RWPE2 (cell line): ENCODE data around the gene MYPN.

Experiments used
- ATAC-seq: fragments of 200-7000 bp; cut with Tn5 transposase; 3 replicates; pipeline ENCODE4 v1.9.1; 2021; ENCODE audit warnings: low read depth
- DNase-seq: peaks from one replicate; pipeline ENCODE4 v3.0.0-alpha.2; 2020; ENCODE audit warnings: low spot score
- H3K27ac ChIP-seq: fragments of 450-650 bp; 2 replicates; pipeline ENCODE4 v1.5.1; 2017; ENCODE audit warnings: mild to moderate bottlenecking; ENCODE audit not compliant: poor library complexity, severe bottlenecking
- H3K27me3 ChIP-seq: fragments of 250-450 bp; sonication (Bioruptor Pico); 2 replicates; pipeline ENCODE4 v1.5.1; 2021; ENCODE audit warnings: mild to moderate bottlenecking, moderate library complexity; ENCODE audit not compliant: insufficient read depth, poor library complexity, severe bottlenecking
- H3K36me3 ChIP-seq: fragments of 250-450 bp; sonication (Bioruptor Pico); 2 replicates; pipeline ENCODE4 v1.5.1; 2020; ENCODE audit warnings: low read depth, mild to moderate bottlenecking, moderate library complexity
- H3K4me1 ChIP-seq: fragments of 250-450 bp; sonication (Bioruptor Pico); 2 replicates; pipeline ENCODE4 v1.5.1; 2021; ENCODE audit warnings: mild to moderate bottlenecking, moderate library complexity; ENCODE audit not compliant: insufficient read depth, poor library complexity, severe bottlenecking
- H3K4me3 ChIP-seq: fragments of 250-450 bp; sonication (Bioruptor Pico); 2 replicates; pipeline ENCODE4 v1.5.1; 2021; ENCODE audit warnings: mild to moderate bottlenecking, moderate library complexity; ENCODE audit not compliant: severe bottlenecking
- H3K9me3 ChIP-seq: fragments of 250-450 bp; sonication (Bioruptor Pico); 2 replicates; pipeline ENCODE4 v1.5.1; 2021; ENCODE audit warnings: mild to moderate bottlenecking, moderate library complexity; ENCODE audit not compliant: severe bottlenecking
- TF ChIP-seq, protein P1 (sequence below): fragments of 450-650 bp; IDR thresholded peaks from one replicate; pipeline ENCODE4 v1.5.1; 2017; ENCODE audit warnings: mild to moderate bottlenecking, moderate library complexity; ENCODE audit not compliant: poor library complexity, severe bottlenecking

Gene MYPN

DNA sequence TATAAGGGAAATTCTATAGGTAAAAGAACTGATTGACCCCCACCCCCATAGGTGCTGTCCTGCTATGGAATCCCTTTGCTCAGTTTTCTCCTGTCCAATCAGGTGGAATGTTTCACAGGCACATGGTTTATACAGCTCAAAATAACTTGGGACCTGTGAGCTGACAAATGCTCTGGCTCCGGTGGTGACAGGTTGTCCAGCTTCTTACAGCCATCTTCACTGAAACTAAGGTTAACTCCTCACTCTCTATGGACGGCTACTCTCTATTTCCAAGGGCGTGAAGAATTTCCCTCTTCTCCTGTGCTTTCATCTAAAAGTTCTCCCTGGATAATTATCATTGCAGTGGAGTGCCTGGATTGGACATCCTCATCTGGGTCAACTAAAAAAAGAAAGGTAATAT is at the start of gene MYPN:
Gene MYPN (plus strand): TSS at position 158 of the 400 bp plus-strand sequence. CDS start 11,951 bp downstream, outside the sequence.
- no peak within 1 kb of the TSS for H3K27ac ChIP-seq
- DNase-seq (no peak), ATAC-seq (no peak)
- H3K36me3 ChIP-seq = no peaks in the 10 kb centered on the region
- H3K9me3 ChIP-seq = no peaks in the 10 kb centered on the region
- TF ChIP-seq, protein P1, sequence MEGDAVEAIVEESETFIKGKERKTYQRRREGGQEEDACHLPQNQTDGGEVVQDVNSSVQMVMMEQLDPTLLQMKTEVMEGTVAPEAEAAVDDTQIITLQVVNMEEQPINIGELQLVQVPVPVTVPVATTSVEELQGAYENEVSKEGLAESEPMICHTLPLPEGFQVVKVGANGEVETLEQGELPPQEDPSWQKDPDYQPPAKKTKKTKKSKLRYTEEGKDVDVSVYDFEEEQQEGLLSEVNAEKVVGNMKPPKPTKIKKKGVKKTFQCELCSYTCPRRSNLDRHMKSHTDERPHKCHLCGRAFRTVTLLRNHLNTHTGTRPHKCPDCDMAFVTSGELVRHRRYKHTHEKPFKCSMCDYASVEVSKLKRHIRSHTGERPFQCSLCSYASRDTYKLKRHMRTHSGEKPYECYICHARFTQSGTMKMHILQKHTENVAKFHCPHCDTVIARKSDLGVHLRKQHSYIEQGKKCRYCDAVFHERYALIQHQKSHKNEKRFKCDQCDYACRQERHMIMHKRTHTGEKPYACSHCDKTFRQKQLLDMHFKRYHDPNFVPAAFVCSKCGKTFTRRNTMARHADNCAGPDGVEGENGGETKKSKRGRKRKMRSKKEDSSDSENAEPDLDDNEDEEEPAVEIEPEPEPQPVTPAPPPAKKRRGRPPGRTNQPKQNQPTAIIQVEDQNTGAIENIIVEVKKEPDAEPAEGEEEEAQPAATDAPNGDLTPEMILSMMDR = no peak
- no peak within 1 kb of the TSS for H3K4me3 ChIP-seq
- H3K27me3 ChIP-seq = no peaks in the 10 kb centered on the region
- peaks cover 18% of the 10 kb centered on the region for H3K4me1 ChIP-seq

- TF ChIP-seq, protein P1 = no peak
- Histone ChIP-seq H3K4me1 (peaks cover 15% of the 10 kb centered on the region), H3K36me3 (peaks cover 84% of the 10 kb centered on the region), H3K9me3 (no peaks in the 10 kb centered on the region), H3K4me3 (no peak overlapping the region), H3K27me3 (no peaks in the 10 kb centered on the region), H3K27ac (no peak overlapping the region)
- DNase-seq (no peak), ATAC-seq (no peak)
Observed at GRCh38 chr10:68067029-68067428, 42.3 kb upstream of the MYPN start.

DNA sequence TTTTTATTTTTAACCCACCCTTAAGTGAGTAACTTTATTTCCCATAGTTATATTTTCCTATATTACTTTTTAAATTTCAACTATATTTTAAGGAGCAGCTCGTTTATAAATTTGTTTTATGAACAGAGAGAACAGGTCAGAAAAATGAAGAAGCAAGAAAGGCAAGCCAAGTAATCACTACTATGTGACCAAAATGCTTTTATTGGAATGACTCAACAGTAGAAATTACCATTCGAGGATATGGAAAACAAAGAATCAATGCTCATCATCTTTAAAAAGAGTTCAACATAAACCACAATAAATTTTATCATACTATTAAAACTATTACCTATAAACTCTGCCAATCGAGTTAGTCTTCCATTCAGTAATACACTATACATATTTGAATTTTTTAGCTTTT is 41.8 kb upstream of the MYPN start:
- no peak overlapping the region for H3K27ac ChIP-seq
- H3K36me3 ChIP-seq = peaks cover 84% of the 10 kb centered on the region
- no peaks in the 10 kb centered on the region for H3K27me3 ChIP-seq
- DNase-seq (no peak), ATAC-seq (no peak)
- no peak overlapping the region for H3K4me3 ChIP-seq
- H3K4me1 ChIP-seq = peaks cover 19% of the 10 kb centered on the region
- H3K9me3 ChIP-seq = no peaks in the 10 kb centered on the region
- TF ChIP-seq, protein P1 = no peak

DNA sequence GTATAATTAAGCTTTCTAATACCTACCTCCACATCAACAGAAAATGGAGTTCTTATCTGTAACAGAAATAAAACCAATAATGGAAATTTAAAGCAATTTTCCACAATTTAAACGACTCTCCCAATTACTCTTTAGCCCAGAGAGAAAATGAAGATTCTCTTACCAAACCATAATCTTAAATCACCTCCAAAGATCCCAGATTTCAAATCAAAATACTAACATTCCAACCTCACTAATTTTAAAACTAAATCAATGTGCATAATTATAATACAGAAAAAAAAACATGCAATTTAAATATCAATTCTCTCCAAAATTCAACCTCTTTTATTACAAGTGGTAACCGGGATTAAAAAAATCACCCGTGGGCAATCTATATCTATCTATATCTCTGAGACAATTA is 35.7 kb upstream of the MYPN start:
- DNase-seq = no peak
- H3K27ac ChIP-seq = peak overlapping the region; percentile 88
- no peak for ATAC-seq
- no peaks in the 10 kb centered on the region for H3K9me3 ChIP-seq
- H3K4me3 ChIP-seq = peak overlapping the region; percentile 72
- no peaks in the 10 kb centered on the region for H3K27me3 ChIP-seq
- H3K36me3 ChIP-seq = peaks cover 46% of the 10 kb centered on the region
- TF ChIP-seq, protein P1 = no peak
- H3K4me1 ChIP-seq = peaks cover 32% of the 10 kb centered on the region

- peaks cover 32% of the 10 kb centered on the region for H3K4me1 ChIP-seq
- no peak for ATAC-seq
Observed at GRCh38 chr10:68074031-68074774, 35.1 kb upstream of the MYPN start.

More at GRCh38 chr10:68074031-68074774, 35.1 kb upstream of the MYPN start:
- no peak for DNase-seq
- no peaks in the 10 kb centered on the region for H3K27me3 ChIP-seq
- TF ChIP-seq, protein P1 = no peak
- H3K9me3 ChIP-seq = no peaks in the 10 kb centered on the region
- peaks cover 40% of the 10 kb centered on the region for H3K36me3 ChIP-seq
- peak overlapping the region; percentile 72 for H3K4me3 ChIP-seq
- peak overlapping the region; percentile 88 for H3K27ac ChIP-seq
